HepG2 (cell line): ENCODE data around the gene PLCB1. TPM values are rescaled to one million over a fixed set of nuclear protein-coding genes. Genes with fewer than 3 reads are reported as not detected.

Experiments
- CENPT ChIP-seq: sonication (generic); formaldehyde crosslinking; IDR thresholded peaks from 2 replicates; pipeline ENCODE4 v1.8.0; 2022; ENCODE audit warnings: low read depth, mild to moderate bottlenecking, moderate library complexity, missing genetic modification reagents
- ESRRA ChIP-seq: sonication (generic); formaldehyde crosslinking; IDR thresholded peaks from 2 replicates; pipeline ENCODE4 v1.5.1; 2020; ENCODE audit warnings: mild to moderate bottlenecking, low read depth, missing genetic modification reagents
- FOXP4 ChIP-seq: sonication (generic); formaldehyde crosslinking; IDR thresholded peaks from 2 replicates; pipeline ENCODE4 v1.4.0; 2020; ENCODE audit warnings: missing genetic modification reagents
- GATAD2A ChIP-seq: IDR thresholded peaks from 2 replicates; pipeline ENCODE4 v1.6.1; 2016
- MIER3 ChIP-seq: IDR thresholded peaks from 2 replicates; pipeline ENCODE4 v1.6.1; 2016; ENCODE audit warnings: missing compliant biosample characterization, borderline replicate concordance
- PLRG1 ChIP-seq: fragments of 450-650 bp; conservative IDR thresholded peaks from 2 replicates; pipeline ENCODE4 v1.6.1; 2016
- POGZ ChIP-seq: sonication (generic); formaldehyde crosslinking; IDR thresholded peaks from 2 replicates; pipeline ENCODE4 v1.4.0; 2020; ENCODE audit warnings: mild to moderate bottlenecking, missing genetic modification reagents
- RBM22 ChIP-seq: fragments of 200-400 bp; formaldehyde crosslinking; optimal IDR thresholded peaks from 2 replicates; pipeline ENCODE3; 2017; ENCODE audit warnings: mild to moderate bottlenecking, low read length, moderate library complexity
- RBM39 ChIP-seq: fragments of 200-400 bp; formaldehyde crosslinking; IDR thresholded peaks from one replicate; pipeline ENCODE4 v1.6.1; 2018; ENCODE audit warnings: antibody characterized with exemption, mild to moderate bottlenecking, low read depth, low read length; ENCODE audit not compliant: poor library complexity, severe bottlenecking
- RFXAP ChIP-seq: sonication (generic); formaldehyde crosslinking; IDR thresholded peaks from 2 replicates; pipeline ENCODE4 v1.4.0; 2020; ENCODE audit warnings: missing genetic modification reagents, borderline replicate concordance
- ZFP82 ChIP-seq: sonication (generic); formaldehyde crosslinking; IDR thresholded peaks from 2 replicates; pipeline ENCODE4 v1.5.1; 2020; ENCODE audit warnings: mild to moderate bottlenecking, missing genetic modification reagents, borderline replicate concordance
- ZNF180 ChIP-seq: sonication (generic); formaldehyde crosslinking; IDR thresholded peaks from 2 replicates; pipeline ENCODE4 v1.4.0; 2020; ENCODE audit warnings: low read depth, missing genetic modification reagents, borderline replicate concordance
- ZNF24 ChIP-seq: fragments of 450-650 bp; IDR thresholded peaks from 2 replicates; pipeline ENCODE4 v1.6.1; 2017; ENCODE audit warnings: antibody characterized with exemption, mild to moderate bottlenecking
- ZNF563 ChIP-seq: sonication (generic); formaldehyde crosslinking; IDR thresholded peaks from 2 replicates; pipeline ENCODE4 v1.8.0; 2022; ENCODE audit warnings: mild to moderate bottlenecking, moderate library complexity, missing genetic modification reagents
- ZNF749 ChIP-seq: sonication (generic); formaldehyde crosslinking; IDR thresholded peaks from 2 replicates; pipeline ENCODE4 v1.8.0; 2022; ENCODE audit warnings: mild to moderate bottlenecking, missing genetic modification reagents, moderate library complexity, borderline replicate concordance
- ZNF766 ChIP-seq: sonication (generic); formaldehyde crosslinking; IDR thresholded peaks from 2 replicates; pipeline ENCODE4 v1.5.0; 2020; ENCODE audit warnings: missing genetic modification reagents, borderline replicate concordance
- ZNF839 ChIP-seq: sonication (generic); formaldehyde crosslinking; IDR thresholded peaks from 2 replicates; pipeline ENCODE4 v1.4.0; 2020; ENCODE audit warnings: missing genetic modification reagents, mild to moderate bottlenecking, borderline replicate concordance
- ZNF850 ChIP-seq: sonication (generic); formaldehyde crosslinking; conservative IDR thresholded peaks from 2 replicates; pipeline ENCODE4 v1.9.0; 2021; ENCODE audit warnings: mild to moderate bottlenecking, missing genetic modification reagents
- ZSCAN30 ChIP-seq: sonication (generic); formaldehyde crosslinking; IDR thresholded peaks from 2 replicates; pipeline ENCODE4 v1.5.0; 2020; ENCODE audit warnings: mild to moderate bottlenecking, missing genetic modification reagents
- polyA plus RNA-seq, 8 experiments: library from polyadenylated mRNA; depleted of rRNA in 3 of 8; stranded (reverse) in 7 of 8; unstranded in 1 of 8; fragments of >200 nt; fragmentation: Illumina TruSeq in 4 of 8; extraction: Trizol in 4 of 8; gene quantifications; 2 replicates each; pipeline versions ENCODE4 v1.2.1 to v1.2.3, GENCODE V29; 2011 to 2016; ENCODE audit warnings: low read depth in 4 of 8, missing spikeins in 1 of 8, mixed read lengths in 1 of 8; ENCODE audit not compliant: insufficient read depth in 1 of 8
- total RNA-seq, 5 experiments: library from RNA; depleted of rRNA; stranded (reverse); fragments of >200 nt; fragmentation: Illumina TruSeq; extraction: Trizol; gene quantifications; 2 replicates each; pipeline ENCODE4 v1.2.3, GENCODE V29; 2016; ENCODE audit warnings: low read depth in 1 of 5
- TF ChIP-seq, protein P1 (sequence below): sonication (generic); formaldehyde crosslinking; IDR thresholded peaks from 2 replicates; pipeline ENCODE4 v1.8.0; 2022; ENCODE audit warnings: missing genetic modification reagents, mild to moderate bottlenecking, borderline replicate concordance
- TF ChIP-seq, protein P2 (sequence below): sonication (generic); formaldehyde crosslinking; IDR thresholded peaks from 2 replicates; pipeline ENCODE4 v1.4.0; 2020; ENCODE audit warnings: mild to moderate bottlenecking, missing genetic modification reagents

The PLCB1 gene
- total and polyA plus RNA-seq, 2 of the 13 experiments (the other 11 are each of a cell fraction or from before 2014, with no cell fraction given), result 42.4 to 55.9 TPM

GRCh38 chr20:8132484-8133309 is 631 bp downstream of the PLCB1 start (continued):
- TF ChIP-seq FOXP4 (CRISPR knock-in tag) (no peak), RFXAP (CRISPR knock-in tag) (no peak), PLRG1 (no peak), ZNF749 (CRISPR knock-in tag) (0 out of 2 replicates have a peak, but pooled peaks have one; percentile 9), ZSCAN30 (CRISPR knock-in tag) (no peak), ZFP82 (CRISPR knock-in tag) (no peak), ZNF563 (CRISPR knock-in tag) (peak; percentile 83; the same call in 1 of the 2 replicates), ZNF24 (no peak), POGZ (CRISPR knock-in tag) (0 out of 2 replicates have a peak, but pooled peaks have one; percentile 4), ZNF839 (CRISPR knock-in tag) (no peak), RBM39 (no peak), ZNF850 (CRISPR knock-in tag) (peak; percentile 58; the same call in 1 of the 2 replicates), MIER3 (CRISPR knock-in tag) (0 out of 2 replicates have a peak, but pooled peaks have one; percentile 32), ESRRA (CRISPR knock-in tag) (0 out of 2 replicates have a peak, but pooled peaks have one; percentile 47), ZNF766 (CRISPR knock-in tag) (0 out of 2 replicates have a peak, but pooled peaks have one; percentile 28), ZNF180 (CRISPR knock-in tag) (no peak), CENPT (CRISPR knock-in tag) (no peak), GATAD2A (CRISPR knock-in tag) (no peak), RBM22 (no peak)
- TF ChIP-seq, protein P1, sequence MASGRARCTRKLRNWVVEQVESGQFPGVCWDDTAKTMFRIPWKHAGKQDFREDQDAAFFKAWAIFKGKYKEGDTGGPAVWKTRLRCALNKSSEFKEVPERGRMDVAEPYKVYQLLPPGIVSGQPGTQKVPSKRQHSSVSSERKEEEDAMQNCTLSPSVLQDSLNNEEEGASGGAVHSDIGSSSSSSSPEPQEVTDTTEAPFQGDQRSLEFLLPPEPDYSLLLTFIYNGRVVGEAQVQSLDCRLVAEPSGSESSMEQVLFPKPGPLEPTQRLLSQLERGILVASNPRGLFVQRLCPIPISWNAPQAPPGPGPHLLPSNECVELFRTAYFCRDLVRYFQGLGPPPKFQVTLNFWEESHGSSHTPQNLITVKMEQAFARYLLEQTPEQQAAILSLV (CRISPR knock-in tag), result 0 out of 2 replicates have a peak, but pooled peaks have one; percentile 28
- TF ChIP-seq, protein P2, sequence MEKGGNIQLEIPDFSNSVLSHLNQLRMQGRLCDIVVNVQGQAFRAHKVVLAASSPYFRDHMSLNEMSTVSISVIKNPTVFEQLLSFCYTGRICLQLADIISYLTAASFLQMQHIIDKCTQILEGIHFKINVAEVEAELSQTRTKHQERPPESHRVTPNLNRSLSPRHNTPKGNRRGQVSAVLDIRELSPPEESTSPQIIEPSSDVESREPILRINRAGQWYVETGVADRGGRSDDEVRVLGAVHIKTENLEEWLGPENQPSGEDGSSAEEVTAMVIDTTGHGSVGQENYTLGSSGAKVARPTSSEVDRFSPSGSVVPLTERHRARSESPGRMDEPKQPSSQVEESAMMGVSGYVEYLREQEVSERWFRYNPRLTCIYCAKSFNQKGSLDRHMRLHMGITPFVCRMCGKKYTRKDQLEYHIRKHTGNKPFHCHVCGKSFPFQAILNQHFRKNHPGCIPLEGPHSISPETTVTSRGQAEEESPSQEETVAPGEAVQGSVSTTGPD (CRISPR knock-in tag), result no peak
